GM21381 (cell line): ENCODE data around the gene ZNF362.
"Not testable (repeated sequence)": the region's sequence is repeated elsewhere in the genome, so short reads cannot be mapped to it uniquely, and the experiment has no call there.

Source experiments
- ATAC-seq: cut with Tn5 transposase; IDR thresholded peaks from one replicate; pipeline ENCODE4 v1.9.1; 2021; ENCODE audit warnings: mild to moderate bottlenecking, moderate library complexity; ENCODE audit not compliant: unreplicated experiment

Gene ZNF362

DNA sequence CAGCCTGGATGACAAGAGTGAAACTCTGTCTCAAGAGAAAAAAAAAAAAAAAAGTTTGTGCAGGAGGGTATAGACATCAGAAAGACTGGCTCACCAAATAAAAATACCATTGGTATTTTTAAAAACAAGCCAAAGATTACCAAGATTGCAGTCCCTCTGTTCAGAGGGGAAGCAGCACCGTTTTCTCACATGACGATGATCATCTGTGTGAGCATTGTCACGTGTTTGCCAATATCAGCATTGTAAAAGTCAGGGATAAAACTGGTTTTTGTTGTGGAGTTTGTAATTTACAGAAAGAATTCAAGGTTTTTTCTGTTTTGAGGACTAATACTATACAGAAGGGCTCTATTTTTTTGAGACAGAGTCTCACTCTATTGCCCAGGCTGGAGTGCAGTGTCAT lies 26.5 kb downstream of the ZNF362 start:
- ATAC-seq = no peak

DNA sequence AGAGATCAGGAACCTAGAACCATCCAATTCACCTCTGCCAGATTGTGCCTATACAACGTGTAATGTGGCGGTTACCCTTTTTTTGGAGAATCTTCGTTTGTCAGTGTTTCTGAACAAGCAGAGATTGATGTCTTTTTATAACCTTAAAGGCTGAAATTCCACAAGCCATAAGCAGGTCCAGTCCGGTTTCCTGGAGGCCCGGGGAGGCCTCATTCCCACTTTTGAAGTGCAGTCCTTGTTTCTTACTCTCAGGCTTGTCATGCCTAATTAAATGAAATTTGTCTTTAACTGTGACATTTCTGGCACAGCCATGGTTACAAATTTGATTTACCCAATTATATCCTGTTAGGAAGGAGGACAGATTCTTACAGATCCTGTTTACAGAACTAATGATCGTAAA lies 27.8 kb downstream of the ZNF362 start:
- no peak for ATAC-seq

DNA sequence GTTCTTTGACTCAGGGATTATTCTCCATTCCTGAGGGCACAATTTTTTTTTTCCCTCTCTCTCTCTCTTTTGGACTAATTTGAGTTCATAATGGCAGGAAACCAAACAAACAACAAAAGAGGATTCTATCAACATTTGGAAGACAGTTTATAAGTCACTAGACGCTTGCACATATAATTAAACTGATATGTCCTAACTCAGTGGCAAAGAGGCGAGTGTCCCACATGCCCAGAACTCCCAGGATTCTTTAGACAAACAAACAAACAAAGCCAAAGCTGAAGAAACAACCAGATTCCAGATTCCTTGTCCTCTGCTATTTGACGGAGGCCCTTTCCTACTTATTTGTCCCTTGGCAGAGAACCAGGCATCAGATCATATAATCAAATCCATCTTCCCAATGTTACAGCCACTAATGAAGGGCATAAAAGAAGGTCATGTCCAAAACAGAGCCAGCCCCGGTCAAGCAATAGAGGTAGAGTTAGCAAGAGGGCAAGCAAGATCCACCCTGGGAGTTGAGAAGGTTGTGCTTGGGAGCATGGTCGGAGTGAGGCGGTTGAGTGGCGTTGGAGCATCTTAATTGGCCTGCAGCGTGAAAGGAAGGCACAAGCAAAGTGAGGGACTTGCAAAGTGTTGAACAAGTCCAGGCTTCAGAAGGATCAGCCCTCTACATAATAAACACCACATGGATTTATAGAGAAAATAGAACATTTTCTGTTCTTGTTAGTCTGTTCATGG lies 30.3 kb downstream of the ZNF362 start:
- no peak for ATAC-seq

DNA sequence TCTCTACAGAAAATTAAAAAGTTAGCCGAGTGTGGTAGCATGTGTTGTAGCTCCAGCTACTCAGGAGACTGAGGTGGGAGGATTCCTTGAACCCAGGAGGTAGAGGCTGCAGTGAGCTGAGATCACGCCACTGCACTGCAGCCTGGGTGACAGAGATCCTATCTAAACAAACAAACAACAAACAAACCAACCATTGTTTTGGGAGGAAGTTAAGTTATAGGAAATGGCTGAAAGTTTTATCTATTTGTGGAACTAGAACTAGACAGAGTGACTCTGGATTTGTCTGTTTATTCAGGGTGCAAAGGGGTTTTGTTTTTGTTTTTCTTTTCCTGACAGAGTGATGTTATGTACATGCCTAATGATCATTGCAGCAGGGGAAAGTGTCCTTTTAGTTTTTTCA lies 31.0 kb downstream of the ZNF362 start:
- no peak for ATAC-seq

DNA sequence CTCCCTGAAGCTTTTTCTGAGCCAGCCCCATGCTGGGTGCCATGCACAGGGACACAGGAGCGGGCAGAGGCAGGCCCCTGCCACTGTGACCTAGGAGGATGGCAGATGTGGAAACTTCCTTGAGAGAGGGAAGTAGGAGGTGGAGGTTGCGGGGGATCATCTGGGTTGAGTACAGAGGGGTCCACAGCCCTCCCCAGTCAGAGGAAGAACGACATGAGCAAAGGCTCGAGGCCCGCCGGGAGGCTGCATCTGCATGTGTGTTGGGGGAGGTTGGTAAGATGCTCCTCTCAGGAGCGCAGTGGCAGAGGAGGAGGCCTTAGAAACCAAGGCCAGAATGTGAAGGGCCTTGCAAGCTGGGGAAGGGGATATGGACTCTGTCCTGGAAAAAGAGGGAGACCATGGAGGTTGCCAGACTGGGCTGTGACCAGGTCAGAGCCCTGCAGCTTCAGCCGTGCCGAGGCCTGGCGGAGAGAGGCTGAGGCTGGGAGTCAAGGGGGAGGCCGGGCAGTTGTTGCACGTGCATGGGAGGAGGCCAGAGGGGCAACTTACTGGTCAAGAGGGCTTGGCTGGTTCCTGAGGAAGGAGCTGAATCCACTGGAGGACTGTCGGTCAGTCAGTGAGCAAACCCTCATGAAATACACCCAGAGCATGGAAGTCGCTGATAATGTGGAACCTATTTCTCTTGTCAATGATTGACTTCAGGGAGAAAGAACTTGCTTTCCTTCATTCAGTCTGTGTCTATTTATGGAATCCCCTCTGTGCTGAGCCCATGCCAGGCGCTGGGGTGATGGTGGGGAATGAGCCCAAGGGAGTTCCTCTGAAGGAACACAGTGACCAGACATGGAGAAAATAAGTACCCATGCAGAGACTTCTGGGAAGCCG lies 32.9 kb downstream of the ZNF362 start:
- no peak for ATAC-seq

DNA sequence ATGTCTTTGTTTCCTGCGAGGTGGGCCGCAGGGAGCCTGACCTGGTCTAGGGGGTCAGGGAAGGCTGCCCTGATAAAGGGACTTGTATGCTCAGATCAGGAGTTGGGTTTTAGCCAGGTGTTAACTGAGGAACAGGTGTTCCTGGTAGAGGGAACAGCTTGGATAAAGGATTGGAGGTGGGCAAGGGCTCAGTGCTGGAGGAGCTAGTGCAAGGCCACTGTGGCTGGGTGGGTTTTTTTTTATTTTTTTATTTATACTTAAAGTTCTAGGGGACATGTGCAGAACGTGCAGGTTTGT lies 33.5 kb downstream of the ZNF362 start:
- ATAC-seq = no peak

DNA sequence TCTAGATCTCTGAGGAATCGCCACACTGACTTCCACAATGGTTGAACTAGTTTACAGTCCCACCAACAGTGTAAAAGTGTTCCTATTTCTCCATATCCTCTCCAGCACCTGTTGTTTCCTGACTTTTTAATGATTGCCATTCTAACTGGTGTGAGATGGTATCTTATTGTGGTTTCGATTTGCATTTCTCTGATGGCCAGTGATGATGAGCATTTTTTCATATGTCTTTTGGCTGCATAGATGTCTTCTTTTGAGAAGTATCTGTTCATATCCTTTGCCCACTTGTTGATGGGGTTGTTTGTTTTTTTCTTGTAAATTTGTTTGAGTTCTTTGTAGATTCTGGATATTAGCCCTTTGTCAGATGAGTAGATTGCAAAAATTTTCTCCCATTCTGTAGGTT lies 34.3 kb downstream of the ZNF362 start:
- not testable (repeated sequence) for ATAC-seq

DNA sequence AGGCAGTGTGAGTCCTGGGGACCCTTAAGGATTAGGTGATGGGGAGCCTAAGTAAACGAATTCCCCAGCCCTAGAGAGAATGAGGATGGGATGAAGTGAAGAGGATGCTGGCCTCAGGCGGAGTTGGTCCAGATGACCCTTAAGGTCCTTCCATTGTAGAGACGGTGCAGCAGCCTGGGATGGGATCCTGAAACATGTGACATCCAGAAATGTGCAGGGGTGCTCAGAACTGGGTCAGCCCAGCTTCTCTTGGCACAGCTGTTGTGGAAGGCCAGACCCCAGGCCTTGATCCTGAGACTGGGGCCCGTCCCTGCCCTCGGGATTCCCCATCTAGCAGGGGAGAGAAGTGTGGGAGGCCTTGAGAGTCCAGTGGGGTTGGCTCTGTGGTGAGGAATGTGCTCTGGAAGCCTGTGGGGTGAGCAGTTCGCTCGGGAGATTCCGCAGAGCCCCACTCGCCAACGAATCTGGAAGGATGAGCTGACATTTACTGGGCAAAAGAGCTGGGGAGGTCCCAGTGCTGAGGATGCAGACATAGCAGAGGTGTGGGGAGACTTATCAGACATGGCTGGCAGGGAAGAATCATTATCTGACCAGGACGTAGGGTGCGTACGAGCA lies 36.5 kb downstream of the ZNF362 start:
- ATAC-seq = no peak

DNA sequence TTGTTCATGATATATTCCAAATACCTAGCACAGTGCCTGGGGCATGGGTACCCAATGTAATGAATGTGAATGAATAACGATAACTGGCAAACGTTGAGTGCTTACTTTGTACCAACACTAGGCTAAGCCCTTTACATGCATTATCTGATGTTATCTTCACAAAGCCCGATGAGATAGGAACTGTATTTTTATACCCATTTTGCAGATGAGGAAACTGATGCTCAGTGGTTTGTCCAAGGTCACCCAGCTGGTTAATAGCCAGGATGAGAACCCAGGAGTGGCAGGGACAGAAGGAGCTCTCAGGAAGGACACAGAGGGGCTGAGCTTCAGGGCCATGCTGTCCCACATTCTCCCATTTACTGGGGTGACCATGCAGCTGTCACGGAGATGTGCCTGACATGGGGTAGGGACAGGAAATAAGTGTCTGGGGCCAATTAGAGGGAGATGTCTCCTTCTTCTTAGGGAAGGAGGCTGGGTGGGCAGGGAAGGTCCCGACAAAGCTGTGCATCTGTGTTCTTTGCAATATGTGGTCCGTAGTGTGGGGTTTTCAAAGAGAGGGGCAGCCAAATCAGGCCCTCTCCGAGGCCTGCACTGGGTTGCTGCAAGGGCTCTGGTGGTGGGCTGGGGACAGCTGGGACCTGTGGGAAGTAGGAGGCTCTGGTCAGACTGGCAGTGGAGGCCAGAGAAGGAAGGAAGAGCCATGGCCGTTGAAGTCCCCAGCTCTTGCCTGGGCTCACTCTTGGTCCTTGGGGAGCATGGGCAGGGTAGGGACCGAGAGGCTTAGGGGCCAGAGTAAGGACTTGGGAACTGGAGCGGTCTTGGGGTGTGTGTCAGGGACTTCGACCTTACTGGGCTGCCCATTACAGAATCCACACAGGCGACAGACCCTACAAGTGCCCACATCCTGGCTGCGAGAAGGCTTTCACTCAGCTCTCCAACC lies 38.0 kb downstream of the ZNF362 start:
- ATAC-seq = no peak

DNA sequence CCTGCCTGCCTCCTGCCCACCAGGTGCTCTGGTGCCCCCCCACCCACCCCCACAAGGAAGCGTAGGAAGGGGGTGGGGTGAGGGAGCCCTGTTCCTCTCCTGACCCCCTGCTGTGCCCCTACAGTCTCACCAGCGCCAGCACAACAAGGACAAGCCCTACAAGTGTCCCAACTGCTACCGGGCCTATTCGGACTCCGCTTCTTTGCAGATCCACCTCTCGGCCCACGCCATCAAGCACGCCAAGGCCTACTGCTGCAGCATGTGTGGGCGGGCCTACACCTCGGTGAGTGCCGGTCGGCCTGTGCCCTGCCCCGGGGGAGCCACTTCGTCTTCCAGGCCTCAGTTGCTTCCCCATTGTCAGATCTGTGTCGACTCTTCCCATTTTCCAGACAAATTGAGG lies 38.7 kb downstream of the ZNF362 start:
- ATAC-seq = no peak

DNA sequence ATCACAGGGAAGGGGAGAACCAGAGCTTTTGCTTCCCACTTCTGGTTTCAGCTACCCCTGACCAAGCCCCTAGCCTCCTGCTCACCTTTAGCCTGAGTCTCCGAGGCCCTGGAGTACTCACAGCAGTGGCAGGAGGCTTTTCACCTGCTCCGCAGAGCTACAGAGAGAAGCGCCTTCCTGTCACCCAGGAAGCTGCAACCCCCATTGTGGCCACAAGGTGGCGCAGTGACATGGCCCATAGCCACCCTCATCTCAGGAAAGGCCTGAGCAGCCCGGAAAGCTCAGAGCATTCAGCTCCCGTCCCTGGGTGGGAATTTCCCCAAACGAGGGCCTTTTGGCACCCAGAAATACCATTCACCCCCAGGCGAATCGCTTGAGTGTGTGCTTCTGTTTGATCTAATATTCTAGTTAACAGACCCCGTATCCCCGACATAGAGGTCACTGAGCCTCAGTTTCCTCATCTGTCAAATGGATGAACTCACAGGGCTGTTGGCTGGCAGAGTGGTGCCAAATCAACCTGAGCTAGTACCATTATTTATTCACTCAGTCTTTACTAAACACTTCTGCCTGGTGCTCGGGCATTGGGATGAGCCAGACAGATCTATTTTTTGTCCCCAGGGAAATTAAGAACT lies 39.3 kb downstream of the ZNF362 start:
- peak; percentile 72 for ATAC-seq

DNA sequence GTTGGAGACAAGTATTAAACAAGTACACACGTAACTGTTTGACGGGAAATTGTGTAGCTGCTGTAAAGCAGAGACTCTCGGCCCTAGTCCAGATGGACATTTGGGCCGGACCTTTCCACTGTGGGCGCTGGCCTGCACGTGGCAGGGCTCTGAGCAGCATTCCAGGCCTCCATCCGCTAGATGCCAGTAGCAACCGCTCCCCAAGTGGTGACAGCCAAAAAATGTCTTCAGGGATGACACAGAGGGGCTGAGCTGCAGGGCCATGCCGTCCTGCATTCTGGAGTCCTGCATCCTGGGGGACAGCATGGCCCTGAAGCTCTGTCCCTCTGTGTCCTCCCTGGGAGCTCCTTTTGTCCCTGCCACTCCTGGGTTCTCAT lies 39.8 kb downstream of the ZNF362 start:
- no peak for ATAC-seq

DNA sequence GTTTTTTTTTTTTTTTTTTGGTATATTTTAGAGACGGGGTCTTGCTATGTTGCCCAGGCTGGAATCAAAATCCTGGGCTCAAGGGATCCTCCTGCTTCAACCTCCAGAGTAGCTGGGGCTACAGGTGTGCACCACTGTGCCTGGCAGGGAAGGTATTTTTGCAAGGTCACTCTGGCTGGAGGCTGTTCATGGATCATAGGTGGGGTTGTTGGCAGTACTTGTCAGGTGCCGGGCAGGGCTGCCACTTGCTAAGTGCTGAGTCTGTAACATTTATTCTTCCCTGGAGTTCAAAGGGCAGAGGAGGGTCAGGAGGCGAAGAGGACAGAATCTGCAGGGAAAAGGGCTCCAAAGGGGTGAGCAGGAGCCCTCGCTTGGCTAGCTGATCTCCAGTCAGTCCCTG lies 40.5 kb downstream of the ZNF362 start:
- ATAC-seq = no peak

DNA sequence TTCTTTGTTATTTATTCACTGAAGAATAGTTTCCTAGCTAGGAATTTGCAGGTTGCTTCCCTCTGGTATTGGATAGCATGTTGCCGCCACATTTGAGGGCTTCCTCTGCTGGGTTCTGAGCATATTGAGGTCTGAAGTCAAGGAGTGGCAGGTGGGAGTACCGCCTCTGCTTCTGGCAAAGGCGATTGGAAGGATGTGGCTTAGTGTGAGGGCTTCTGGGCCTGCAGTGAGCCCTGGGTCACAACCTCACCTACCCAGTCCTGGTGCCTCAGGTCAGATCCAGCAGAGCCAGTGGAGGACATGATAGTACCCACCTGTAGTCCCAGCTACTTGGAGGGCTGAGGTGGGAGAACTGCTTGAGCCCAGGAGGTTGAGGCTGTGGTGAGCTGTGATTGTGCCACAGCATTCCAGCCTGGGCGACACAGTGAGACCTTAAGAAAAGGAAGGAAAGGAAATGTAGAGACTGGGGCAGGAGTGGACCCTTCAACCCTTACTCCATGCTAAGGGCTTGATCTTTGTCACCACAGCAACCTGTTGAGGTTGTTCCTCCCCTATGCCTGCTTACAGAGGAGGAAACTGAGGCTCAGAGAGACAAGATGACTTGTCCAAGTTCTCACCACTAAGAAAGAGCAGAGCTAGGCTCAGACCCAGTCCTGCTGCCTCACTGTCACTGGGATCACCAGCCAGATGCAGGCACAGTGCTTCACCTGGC lies 41.8 kb downstream of the ZNF362 start:
- ATAC-seq = no peak

DNA sequence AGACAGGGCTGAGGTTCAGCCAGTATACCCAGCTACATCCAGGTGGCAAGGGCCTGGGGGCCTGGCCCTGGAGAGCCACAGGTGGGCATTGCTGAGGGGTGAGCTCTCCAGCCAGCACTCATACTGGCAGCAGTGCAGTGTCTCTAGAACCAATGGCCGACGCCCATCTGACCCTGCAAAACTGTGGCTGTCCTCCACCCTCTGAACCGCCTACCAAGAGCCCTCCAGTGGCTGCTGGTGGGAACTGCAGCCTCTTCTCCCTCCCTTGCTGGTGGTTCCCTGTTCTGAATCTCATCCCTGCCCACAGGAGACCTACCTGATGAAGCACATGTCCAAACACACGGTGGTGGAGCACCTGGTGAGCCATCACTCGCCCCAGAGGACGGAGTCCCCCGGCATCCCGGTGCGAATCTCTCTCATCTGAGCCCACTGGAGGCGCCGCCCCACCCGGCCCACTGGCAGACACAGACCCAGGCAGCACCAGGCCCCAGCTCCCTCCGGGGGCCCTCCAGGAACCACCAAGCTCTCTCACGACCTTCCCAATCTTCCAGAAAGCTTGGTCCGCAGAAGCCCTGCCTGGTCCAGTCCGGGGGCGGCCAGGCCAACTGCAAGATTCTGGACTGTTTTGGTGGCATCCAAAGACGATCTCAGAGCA lies 42.5 kb downstream of the ZNF362 start:
- no peak for ATAC-seq

DNA sequence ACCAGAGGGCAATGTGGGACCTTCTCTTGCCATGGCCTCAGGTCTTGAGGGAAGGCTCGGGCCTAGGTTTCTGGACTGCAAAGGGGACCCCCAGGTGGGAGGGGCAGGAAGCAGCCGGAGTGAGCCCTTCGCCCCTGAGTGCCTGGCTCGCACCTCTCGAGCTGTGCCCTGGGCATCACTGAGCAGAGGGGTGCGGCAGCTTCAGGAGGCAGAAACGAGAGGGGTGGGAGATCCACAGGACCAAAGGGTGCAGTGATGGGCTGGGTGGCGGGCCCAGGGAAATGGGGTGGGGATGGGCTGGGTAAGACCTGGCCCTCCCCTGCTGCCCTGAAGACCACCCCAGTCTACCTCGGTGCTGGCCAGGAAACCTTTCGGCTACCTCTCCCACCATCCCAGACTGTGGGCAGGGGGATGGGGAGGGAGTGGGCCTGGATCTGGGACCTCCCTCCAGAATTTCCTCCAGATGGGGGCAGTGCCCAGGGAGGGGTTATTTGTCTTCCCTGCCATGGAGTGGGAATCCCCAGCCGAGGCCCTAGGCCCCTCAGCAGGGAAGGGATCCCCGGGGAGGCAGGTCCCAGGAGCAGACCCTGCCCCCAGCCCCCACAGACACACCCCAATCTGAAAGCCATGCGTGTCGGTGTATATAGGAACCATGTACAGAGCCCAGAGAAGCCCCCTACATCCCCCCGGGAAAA lies 43.3 kb downstream of the ZNF362 start:
- ATAC-seq = no peak

DNA sequence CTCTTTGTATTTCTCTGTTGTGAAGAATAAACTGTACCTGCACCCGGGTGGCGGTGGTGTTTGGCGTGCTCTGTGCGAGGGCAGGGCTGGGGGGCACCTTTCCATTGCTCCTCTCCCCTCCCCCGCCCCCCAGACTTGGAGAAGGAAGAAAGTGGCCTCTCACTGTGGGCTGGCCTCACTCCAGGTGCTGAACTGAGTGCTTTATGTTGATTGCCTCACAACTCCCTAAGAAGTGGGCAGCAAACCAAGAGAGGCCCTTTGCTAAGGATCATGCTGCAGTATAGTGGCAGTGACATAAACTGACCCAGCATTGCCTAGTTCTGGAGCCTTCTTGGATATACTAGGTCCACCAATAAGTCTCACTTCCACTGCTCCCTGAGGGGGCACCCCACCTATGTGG lies 44.4 kb downstream of the ZNF362 start:
- ATAC-seq = no peak

DNA sequence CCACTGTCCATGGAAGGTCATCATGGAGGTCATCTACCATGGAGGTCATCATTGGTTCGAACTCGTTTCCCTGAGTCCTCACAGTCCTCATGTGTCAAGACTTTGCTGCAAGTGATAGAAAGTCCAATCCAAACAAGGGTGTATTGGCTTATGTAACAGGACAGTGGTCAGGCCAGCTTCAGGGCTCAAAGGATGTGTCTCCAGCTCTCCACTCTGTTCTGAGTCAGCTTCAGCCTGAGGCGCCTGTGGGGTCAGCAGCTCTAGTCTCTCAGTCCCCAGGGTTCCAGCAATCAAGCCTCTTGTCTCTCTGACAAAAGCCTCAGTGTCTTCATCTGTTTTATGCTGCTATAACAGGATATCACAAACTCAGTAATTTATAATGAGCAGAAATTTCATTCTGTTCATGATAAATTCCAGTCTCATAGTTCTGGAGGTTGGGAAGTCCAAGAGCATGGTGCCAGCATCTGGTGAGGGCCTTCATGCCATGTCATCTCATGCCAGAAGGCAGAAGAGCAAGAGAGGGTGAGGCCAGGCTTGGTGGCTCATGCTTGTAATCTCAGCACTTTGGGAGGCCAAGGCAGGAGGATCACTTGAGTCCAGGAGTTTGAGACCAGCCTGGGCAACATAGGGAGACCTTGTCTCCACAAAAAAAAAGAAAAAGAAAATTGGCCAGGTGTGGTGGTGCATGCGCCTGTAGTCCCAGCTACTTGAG lies 45.1 kb downstream of the ZNF362 start:
- ATAC-seq = no peak
